Measurements from ENCODE around the gene COPS2.

Gene COPS2

DNA sequence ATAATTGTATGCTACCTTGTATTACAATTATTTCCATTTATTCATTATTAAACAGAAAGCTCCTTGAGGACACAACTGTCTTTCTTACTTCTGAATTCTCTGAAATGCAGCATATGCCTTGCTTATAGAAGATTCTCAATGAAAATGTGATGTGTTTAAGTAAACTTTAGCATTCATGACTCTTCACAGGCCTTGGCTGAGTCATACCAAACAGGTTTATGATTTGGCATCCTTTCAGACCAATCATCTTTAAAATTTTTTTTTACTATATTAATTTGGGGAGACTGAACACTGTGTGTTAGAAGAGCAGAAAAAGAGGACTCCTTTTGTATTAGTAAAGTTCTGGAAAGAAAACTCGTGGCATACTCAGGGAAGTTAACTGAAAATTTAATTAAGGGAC is 8.3 kb upstream of the COPS2 start:
- no peak for DNase-seq (ENCODE audit: low spot score)

DNA sequence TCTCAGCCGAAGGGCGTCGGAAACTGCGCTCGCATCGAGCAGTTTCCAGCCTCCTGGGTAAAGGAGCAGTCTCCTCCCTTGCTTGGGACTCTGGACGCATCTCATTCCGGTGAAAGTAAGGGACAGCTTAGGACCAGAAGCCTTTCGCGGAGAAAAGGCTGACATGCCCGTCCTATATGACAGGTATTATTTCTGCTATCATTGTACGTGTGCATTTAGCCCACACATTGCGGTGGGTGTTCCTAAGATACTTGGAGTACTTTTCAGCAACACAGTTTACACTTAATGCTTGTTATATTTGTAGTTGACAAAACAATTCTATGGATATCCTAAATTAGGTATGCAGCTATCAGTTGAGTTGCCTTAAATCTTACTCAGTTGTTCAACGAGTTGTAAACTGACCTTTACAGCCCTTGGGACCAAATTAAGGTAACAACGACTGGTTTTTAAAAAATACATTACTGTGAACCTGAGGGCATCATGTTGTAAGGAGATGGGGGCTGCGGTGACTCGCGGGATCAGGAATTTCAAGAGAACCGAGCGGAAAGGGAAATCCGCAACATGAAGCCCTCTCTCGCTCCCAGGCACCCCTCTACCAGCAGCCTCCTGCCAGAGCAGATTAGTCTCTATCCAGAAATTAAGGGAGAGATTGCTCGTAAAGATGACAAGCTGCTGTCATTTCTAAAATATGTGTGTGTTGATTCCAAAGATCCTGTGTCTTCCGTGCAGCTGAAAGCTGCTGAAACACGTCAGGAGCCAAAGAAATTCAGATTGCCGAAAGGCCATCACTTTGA is 632 bp upstream of the COPS2 start:
- peak; percentile 30 for DNase-seq (ENCODE audit: low spot score)

DNA sequence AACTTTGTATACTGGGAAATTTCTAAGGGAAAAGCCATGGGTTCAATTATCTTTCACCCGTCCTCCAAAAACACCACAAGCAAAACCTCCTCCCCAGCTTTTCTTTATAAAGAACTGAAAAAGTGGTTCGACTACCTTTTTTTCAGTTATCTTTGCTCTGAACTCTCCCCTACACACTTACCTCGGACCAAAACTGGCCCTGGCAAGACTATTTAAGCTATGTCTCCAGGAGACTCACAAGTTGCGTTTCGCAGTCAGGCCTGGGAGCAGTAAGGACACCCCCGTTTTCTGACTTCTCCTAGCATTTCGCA is 645 bp downstream of the COPS2 start:
- DNase-seq (ENCODE audit: low spot score): no peak

GRCh38 chr15:49154359-49154758 is 1.0 kb downstream of the COPS2 start:
- DNase-seq (ENCODE audit: low spot score): no peak

DNA sequence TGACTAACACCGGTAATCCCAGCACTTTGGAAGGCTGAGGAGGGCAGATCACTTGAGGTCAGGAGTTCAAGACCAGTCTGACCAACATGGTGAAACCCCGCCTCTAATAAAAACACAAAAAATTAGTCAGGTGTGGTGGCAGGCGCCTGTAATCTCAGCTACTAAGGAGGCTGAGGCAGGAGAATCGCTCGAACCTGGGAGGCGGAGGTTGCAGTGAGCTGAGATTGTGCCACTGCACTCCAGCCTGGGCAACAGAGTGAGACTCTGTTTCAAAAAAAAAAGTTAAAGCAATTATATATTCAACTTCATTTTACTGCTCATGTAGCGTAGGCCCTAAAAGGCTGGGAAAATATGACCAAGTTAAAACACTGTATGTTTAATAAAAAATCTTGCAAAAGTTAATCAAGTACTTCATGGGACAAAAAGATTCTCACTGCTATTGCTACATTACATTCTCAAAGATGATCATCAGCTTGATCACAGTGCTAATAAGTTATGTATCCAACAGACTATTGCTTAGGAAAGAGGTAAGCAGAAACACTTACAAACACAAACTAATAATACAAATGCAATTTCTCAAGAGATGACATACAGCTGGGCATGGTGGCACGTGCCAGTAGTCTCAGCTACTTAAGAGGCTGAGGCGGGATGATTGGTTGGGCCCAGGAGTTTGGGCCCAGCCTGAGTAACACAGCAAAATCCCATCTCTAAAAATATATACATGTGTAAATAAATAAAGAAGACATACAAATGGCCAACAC is 2.7 kb downstream of the COPS2 start:
- DNase-seq (ENCODE audit: low spot score): no peak

- no peak for DNase-seq (ENCODE audit: low spot score)
Observed at GRCh38 chr15:49151831-49152230, 3.6 kb downstream of the COPS2 start.

- no peak for DNase-seq (ENCODE audit: low spot score)
Observed at GRCh38 chr15:49148727-49149126, 6.7 kb downstream of the COPS2 start.

GRCh38 chr15:49148298-49148697 is 7.1 kb downstream of the COPS2 start:
- DNase-seq (ENCODE audit: low spot score): no peak

GRCh38 chr15:49145651-49146609 is 9.5 kb downstream of the COPS2 start:
- DNase-seq (ENCODE audit: low spot score): peak; percentile 52

DNA sequence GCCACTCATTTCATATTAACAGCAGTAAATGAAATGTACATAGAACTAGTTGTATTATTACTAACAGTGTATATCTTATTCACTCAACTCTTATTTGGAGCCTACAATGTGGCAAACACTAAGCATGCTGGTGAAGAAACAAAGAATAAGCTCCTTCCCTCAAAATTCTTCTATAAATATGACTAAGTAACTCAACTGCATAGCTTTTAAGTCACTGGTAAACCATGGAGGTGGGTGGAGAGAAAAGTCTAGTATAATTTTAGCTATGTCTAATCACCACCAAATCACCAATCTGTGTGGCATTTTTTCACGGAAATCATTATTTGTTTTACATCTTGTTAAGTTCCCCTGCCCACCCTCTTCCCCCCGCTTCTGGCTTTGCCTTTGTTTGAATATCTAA is 17.5 kb downstream of the COPS2 start:
- DNase-seq (ENCODE audit: low spot score): no peak

- no peak for DNase-seq (ENCODE audit: low spot score)
Observed at GRCh38 chr15:49135911-49136310, 19.5 kb downstream of the COPS2 start.

DNA sequence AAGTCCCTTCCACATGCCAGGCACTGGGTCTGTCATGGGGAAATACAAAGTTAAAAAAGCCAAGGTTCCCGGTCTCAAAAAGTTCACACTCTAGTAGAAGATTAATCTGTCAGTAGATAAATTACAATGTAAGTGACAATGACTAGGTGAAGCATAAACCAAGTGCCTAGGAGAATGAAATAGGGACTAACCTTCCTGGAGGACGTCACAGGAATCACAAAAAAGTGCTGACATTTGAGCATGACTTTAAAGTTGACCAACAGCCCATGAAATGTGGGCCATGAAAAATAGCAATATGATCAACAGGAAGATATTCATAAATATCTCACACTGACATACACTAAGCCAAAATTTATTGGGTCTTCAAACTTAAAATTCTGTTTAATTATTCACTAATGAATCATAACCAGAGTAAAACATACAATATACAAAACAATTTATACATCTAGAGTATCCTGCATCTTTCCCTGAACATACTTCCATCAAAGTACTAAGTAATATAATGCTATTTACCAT is 20.0 kb downstream of the COPS2 start:
- no peak for DNase-seq (ENCODE audit: low spot score)

DNA sequence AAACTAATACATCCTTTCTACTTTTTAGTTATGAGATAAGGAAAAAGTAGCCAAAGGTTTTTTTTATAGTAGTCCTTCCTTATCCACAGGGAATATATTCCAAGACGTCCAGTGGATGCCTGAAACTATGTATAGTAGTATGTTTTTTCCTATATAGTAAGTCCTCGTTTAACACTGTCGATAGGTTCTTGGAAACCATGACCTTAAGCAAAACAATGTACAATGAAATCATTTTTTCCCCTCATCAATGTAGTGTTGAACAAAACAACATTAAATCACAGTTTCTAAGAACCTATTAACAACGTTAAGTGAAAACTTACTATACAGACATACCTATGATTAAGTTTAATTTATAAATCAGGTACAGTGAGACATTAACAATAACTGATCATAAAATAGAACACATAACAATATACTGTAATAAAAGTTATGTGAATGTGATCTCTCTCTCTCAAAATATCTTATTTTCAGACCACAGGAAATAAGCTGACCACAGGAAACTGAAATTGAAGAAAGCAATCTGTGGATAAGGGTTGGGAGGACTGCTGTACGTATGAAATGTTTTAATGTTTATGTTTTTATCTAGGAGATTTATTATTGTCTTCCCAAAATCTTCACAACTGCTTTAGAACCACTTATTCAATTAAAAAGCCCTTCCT is 20.6 kb downstream of the COPS2 start:
- no peak for DNase-seq (ENCODE audit: low spot score)

DNA sequence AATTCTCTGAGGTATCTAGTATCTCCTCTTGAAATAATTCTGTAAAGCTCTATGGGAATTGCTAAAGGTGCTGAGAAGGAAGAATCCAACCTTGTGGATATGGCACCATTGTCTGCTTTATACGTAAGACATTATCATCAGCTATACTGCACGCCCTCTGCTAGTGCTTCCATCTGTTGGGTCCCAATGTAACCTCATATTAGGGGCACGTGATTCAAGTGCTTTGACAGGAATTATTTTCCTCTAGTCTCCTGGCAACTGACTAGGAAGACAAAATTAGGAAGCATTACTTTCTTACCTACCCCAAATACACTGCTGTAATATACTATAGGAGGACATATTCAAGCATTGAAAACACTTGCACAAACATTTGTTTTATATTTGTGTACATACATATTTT is 24.0 kb downstream of the COPS2 start:
- no peak for DNase-seq (ENCODE audit: low spot score)

GRCh38 chr15:49124371-49124770 is 31.0 kb downstream of the COPS2 start:
- DNase-seq (ENCODE audit: low spot score): no peak

DNA sequence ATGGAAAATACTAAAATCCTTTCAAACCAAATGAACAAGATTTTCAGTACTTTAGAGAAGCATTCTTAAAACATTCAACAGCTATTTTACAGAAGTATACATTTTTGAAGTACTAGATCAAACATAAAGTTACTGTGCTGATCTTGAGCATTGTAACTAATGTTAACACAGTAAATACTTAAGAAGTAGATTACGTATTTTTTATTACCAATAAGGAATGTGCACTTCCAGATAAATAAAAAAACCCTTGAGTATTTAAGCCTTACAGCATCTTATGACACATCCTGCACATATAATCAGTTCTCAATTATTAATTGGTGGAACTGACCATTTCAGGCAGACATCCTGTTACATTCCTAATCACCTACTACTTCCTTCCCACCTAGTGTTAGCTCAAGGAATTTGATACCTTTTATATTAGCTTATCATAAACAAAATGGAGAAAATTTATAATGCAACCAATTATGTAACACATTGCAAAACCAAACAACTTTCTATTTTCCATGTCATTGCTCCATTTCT is 32.8 kb downstream of the COPS2 start:
- DNase-seq (ENCODE audit: low spot score): no peak

DNA sequence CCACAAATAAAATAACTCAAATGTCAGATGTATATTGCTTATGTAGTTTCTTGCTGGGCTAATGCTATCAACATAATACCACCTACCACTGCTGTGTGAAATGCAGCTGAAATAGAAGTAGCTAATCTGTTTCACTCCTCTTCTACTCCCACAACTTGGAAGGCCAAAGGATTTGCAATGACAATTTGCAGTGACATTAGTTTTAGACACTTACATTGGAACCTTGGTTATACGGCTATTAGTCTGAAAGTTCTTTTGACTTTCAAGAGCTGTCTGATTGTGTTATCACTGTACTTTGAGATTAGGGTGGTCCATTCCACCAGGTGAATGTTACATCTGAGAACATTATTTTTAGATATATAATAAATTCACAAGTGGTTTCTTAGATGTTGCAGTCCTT is 33.5 kb downstream of the COPS2 start:
- no peak for DNase-seq (ENCODE audit: low spot score)

DNA sequence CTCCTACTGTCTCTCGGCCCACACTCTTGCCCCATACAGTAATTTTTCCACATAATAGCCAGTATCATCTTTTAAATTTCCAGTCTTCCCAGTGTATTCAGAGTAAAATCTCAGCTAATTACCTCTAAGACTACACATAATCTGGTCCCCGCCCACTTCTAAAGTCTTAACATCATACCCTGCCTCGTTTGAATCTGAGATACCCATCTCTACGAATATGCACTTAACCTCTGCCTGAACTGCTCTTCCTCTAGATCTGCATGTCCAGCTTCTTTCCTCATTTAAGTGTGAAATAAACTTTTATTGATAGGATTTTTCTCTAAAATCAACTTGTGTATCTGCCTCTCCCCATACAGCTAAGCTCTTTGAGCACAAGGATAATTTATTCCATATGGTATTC is 34.6 kb downstream of the COPS2 start:
- no peak for DNase-seq (ENCODE audit: low spot score)

DNA sequence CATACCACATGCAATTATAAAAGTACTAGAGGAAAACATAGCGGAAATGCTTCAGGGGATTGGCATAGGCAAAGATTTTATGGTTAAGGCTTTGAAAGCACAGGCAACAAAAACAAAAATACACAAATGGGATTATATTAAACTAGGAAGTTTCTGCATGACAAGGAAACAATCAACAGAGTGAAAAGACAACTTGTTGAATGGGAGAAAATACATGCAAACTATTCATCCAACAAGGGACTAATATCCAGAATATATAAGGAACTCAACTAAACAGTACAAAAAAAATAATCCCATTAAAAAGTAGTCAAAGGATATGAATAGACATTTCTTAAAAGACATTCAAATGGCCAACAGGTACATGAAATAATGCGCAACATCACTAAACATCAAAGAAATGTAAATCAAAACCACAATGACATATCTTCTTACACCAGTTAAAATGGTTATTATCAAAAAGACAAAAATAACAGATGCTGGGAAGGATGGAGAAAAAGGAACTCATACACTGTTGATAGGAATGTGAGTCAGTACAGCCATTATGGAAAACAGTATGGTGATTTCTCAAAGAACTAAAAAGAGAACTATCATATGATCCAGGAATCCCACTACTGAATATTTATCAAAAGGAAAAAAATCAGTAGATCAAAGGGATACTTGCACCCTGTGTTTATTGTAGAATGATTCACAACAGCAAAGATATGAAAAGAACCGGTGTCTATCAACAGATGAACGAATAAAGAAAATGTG is 39.1 kb downstream of the COPS2 start:
- no peak for DNase-seq (ENCODE audit: low spot score)

GRCh38 chr15:49115062-49115461 is 40.3 kb downstream of the COPS2 start:
- DNase-seq (ENCODE audit: low spot score): no peak

Data from SK-N-DZ (cell line).